Measurements from ENCODE around the gene SLC24A3.

SLC24A3 gene

DNA sequence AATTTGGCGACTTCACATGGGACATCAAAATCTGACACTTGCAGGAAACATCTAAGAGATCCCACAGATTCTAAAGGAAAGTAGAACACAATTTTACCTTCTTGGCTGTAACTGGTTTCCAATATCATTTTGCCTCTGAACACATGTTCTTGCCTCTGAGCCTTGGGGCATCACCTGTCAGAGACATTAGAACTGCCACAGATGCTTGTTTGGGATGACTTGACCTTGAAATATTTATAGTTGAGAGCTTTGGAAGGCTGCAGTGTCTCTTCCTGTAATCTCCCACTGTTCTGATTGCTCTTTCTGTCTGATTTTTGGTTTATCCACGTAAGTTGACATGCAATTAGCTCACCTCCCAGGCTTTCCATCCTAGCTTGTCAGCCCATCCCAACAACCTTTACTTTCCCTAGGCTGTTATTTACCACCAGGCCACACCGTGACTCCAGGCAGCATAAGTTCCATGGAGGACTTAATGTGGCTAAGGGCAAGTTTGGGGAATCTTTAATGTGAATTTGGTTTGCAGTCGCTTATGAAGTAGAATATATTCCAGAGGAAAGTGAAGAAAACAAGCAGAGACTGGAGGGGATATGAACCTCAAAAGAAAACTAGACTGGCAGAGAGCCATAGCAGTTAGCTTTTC is 289.2 kb downstream of the SLC24A3 start:
- TF ChIP-seq, protein P1, sequence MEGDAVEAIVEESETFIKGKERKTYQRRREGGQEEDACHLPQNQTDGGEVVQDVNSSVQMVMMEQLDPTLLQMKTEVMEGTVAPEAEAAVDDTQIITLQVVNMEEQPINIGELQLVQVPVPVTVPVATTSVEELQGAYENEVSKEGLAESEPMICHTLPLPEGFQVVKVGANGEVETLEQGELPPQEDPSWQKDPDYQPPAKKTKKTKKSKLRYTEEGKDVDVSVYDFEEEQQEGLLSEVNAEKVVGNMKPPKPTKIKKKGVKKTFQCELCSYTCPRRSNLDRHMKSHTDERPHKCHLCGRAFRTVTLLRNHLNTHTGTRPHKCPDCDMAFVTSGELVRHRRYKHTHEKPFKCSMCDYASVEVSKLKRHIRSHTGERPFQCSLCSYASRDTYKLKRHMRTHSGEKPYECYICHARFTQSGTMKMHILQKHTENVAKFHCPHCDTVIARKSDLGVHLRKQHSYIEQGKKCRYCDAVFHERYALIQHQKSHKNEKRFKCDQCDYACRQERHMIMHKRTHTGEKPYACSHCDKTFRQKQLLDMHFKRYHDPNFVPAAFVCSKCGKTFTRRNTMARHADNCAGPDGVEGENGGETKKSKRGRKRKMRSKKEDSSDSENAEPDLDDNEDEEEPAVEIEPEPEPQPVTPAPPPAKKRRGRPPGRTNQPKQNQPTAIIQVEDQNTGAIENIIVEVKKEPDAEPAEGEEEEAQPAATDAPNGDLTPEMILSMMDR (IDR thresholded peaks at IDR 0.05; ENCODE audit: insufficient read depth, low read depth, low read length, missing control alignments), result no peak
- DNase-seq (ENCODE audit: low read depth), result no peak
- H3K4me3 ChIP-seq (ENCODE audit: low read length), result no peak overlapping the region

DNA sequence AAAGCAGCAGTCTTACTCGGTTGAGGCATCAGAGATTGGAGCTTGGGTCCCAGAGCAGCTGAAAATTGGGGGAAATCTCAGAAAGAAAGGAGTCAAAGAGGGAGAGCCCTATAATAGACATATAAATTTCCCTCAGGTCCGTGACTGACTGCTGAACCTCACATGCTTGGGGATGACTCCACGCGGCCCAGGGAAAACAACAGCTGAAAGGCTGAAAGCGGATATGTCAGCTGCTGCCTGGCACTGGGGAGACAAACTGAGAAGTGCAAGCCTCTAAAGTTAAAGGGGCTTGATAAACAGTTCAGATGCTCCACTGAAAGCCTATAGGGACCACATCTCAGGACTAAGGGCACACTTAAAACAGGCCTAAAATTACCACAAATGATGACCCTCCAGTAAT is 289.7 kb downstream of the SLC24A3 start:
- TF ChIP-seq, protein P1 (IDR thresholded peaks at IDR 0.05; ENCODE audit: insufficient read depth, low read depth, low read length, missing control alignments), result no peak
- H3K4me3 ChIP-seq (ENCODE audit: low read length), result no peak overlapping the region
- DNase-seq (ENCODE audit: low read depth), result no peak

DNA sequence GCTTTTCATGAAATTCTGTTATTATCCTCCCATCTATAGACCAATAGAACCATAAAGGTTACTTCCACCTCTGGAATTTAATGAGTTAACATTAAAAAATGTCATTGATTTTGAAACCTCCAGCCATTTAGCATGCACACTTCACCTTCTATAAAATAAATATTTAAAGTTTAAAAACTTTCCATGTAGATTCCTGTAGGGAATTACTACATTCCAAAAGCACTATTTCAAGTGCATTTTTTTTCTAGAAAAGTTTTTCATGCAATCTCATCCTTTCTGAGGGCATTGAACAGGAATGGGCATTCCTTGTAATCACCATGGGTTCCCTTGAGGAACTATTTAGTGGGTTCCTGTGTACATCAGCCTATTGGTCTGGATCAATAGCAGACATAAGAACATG is 291.8 kb downstream of the SLC24A3 start:
- TF ChIP-seq, protein P1 (IDR thresholded peaks at IDR 0.05; ENCODE audit: insufficient read depth, low read depth, low read length, missing control alignments), result no peak
- no peak for DNase-seq (ENCODE audit: low read depth)
- H3K4me3 ChIP-seq (ENCODE audit: low read length), result no peak overlapping the region

- TF ChIP-seq, protein P1 (IDR thresholded peaks at IDR 0.05; ENCODE audit: insufficient read depth, low read depth, low read length, missing control alignments), result no peak
- DNase-seq (ENCODE audit: low read depth), result no peak
- H3K4me3 ChIP-seq (ENCODE audit: low read length), result no peak overlapping the region
These were observed 293.6 kb downstream of the SLC24A3 start for GRCh38 chr20:19506021-19506420.

- no peak overlapping the region for H3K4me3 ChIP-seq (ENCODE audit: low read length)
- no peak for DNase-seq (ENCODE audit: low read depth)
- TF ChIP-seq, protein P1 (IDR thresholded peaks at IDR 0.05; ENCODE audit: insufficient read depth, low read depth, low read length, missing control alignments), result no peak
These were observed 296.0 kb downstream of the SLC24A3 start for GRCh38 chr20:19508449-19508848.

- H3K4me3 ChIP-seq (ENCODE audit: low read length), result no peak overlapping the region
- DNase-seq (ENCODE audit: low read depth), result no peak
- TF ChIP-seq, protein P1 (IDR thresholded peaks at IDR 0.05; ENCODE audit: insufficient read depth, low read depth, low read length, missing control alignments), result no peak
These were observed 298.2 kb downstream of the SLC24A3 start for GRCh38 chr20:19510611-19511010.

- TF ChIP-seq, protein P1 (IDR thresholded peaks at IDR 0.05; ENCODE audit: insufficient read depth, low read depth, low read length, missing control alignments), result no peak
- no peak for DNase-seq (ENCODE audit: low read depth)
- no peak overlapping the region for H3K4me3 ChIP-seq (ENCODE audit: low read length)
These were observed 299.5 kb downstream of the SLC24A3 start for GRCh38 chr20:19511931-19512330.
